ENCODE data around the gene VCAN. TPM values are rescaled to one million over a fixed set of nuclear protein-coding genes. Genes with fewer than 3 reads are reported as not detected.

Gene VCAN
- total RNA-seq, 1 experiment from 2014 or later, result 0.72 TPM

- Histone ChIP-seq H3K4me1 (ENCODE audit: control insufficient read depth, insufficient read depth, low read length) (no peaks in the 10 kb centered on the region), H3K4me3 (ENCODE audit: low read depth in 2 of 2, low read length in 2 of 2) (no peak overlapping the region), H3K27ac (ENCODE audit: low read length) (no peak overlapping the region), H3K36me3 (ENCODE audit: control insufficient read depth, insufficient read depth, low read length) (no peaks in the 10 kb centered on the region), H3K9me3 (ENCODE audit: control insufficient read depth, insufficient read depth, low read depth, low read length) (no peaks in the 10 kb centered on the region), H3K27me3 (ENCODE audit: control insufficient read depth, insufficient read depth, low read length) (no peaks in the 10 kb centered on the region)
- DNase-seq (ENCODE audit: low read depth, low spot score) (no peak), ATAC-seq (no peak)
- CTCF ChIA-PET, result no interaction called here
- intact Hi-C loops (cut with micrococcal nuclease; ENCODE audit: unreplicated experiment), result no loop called here
- in situ Hi-C loops (cut with HindIII; ENCODE audit: low pct_unique_long_range_greater_than_20kb, low sequenced_read_pairs), result no loop called here
- no TSS peak for BruUV-seq (replicated peaks)
- POLR2A ChIA-PET, result no interaction called here
- no peak for TF ChIP-seq SIN3A (IDR thresholded peaks at IDR 0.05; ENCODE audit: borderline replicate concordance, insufficient read depth, low read depth, low read length)
Observed at GRCh38 chr5:83496626-83497025, 25.1 kb downstream of the VCAN start.

- BruUV-seq (replicated peaks), result no TSS peak
- H3K9me3 ChIP-seq (ENCODE audit: control insufficient read depth, insufficient read depth, low read depth, low read length), result no peaks in the 10 kb centered on the region
- DNase-seq (ENCODE audit: low read depth, low spot score) (no peak), ATAC-seq (no peak)
- no peak overlapping the region for H3K4me3 ChIP-seq (ENCODE audit: low read depth in 2 of 2, low read length in 2 of 2)
- no peak overlapping the region for H3K27ac ChIP-seq (ENCODE audit: low read length)
- H3K4me1 ChIP-seq (ENCODE audit: control insufficient read depth, insufficient read depth, low read length), result no peaks in the 10 kb centered on the region
- TF ChIP-seq CTCF (IDR thresholded peaks at IDR 0.05), result no peak
- TF ChIP-seq TCF7L2 (IDR thresholded peaks at IDR 0.05; ENCODE audit: low read depth, low read length), result no peak
- no peak for TF ChIP-seq REST (IDR thresholded peaks at IDR 0.05; ENCODE audit: insufficient read depth in 1 of 2, low read depth in 2 of 2, low read length in 1 of 2)
- TF ChIP-seq SIN3A (IDR thresholded peaks at IDR 0.05; ENCODE audit: borderline replicate concordance, insufficient read depth, low read depth, low read length), result no peak
- H3K36me3 ChIP-seq (ENCODE audit: control insufficient read depth, insufficient read depth, low read length), result no peaks in the 10 kb centered on the region
- ChIA-PET CTCF (no interaction called here), POLR2A (interaction anchor here (0.7 kb wide), 1 partner anchor 10 kb away, joined by 3 read pairs; no protein-coding TSS in a partner anchor)
- intact Hi-C loops (cut with micrococcal nuclease; ENCODE audit: unreplicated experiment), result no loop called here
- in situ Hi-C loops (cut with HindIII; ENCODE audit: low pct_unique_long_range_greater_than_20kb, low sequenced_read_pairs), result no loop called here
- no peaks in the 10 kb centered on the region for H3K27me3 ChIP-seq (ENCODE audit: control insufficient read depth, insufficient read depth, low read length)
Observed at GRCh38 chr5:83498585-83498984, 27.0 kb downstream of the VCAN start.

- H3K27ac ChIP-seq (ENCODE audit: low read length), result no peak overlapping the region
- in situ Hi-C loops (cut with HindIII; ENCODE audit: low pct_unique_long_range_greater_than_20kb, low sequenced_read_pairs) (no loop called here), intact Hi-C loops (cut with micrococcal nuclease; ENCODE audit: unreplicated experiment) (no loop called here)
- no TSS peak for BruUV-seq (replicated peaks)
- no peaks in the 10 kb centered on the region for H3K36me3 ChIP-seq (ENCODE audit: control insufficient read depth, insufficient read depth, low read length)
- TF ChIP-seq REST (IDR thresholded peaks at IDR 0.05; ENCODE audit: insufficient read depth in 1 of 2, low read depth in 2 of 2, low read length in 1 of 2) (no peak), CTCF (IDR thresholded peaks at IDR 0.05) (no peak)
- H3K27me3 ChIP-seq (ENCODE audit: control insufficient read depth, insufficient read depth, low read length), result no peaks in the 10 kb centered on the region
- DNase-seq (ENCODE audit: low read depth, low spot score) (no peak), ATAC-seq (no peak)
- POLR2A ChIA-PET, result no interaction called here
- no peaks in the 10 kb centered on the region for H3K4me1 ChIP-seq (ENCODE audit: control insufficient read depth, insufficient read depth, low read length)
- H3K9me3 ChIP-seq (ENCODE audit: control insufficient read depth, insufficient read depth, low read depth, low read length), result no peaks in the 10 kb centered on the region
- CTCF ChIA-PET, result no interaction called here
- H3K4me3 ChIP-seq (ENCODE audit: low read depth in 2 of 2, low read length in 2 of 2), result no peak overlapping the region
Observed at GRCh38 chr5:83503662-83504061, 32.1 kb downstream of the VCAN start.
